Inferior parietal cortex (tissue), 1 donor: ENCODE measurements around the gene PTPRC.

ENCODE experiments used
- DNase-seq: peaks from one replicate; pipeline ENCODE4 v3.0.0-alpha.2; 2016; ENCODE audit errors: extremely low spot score

Gene PTPRC

GRCh38 chr1:198761859-198762616 is 123.2 kb downstream of the PTPRC start:
- DNase-seq, result no peak

DNA sequence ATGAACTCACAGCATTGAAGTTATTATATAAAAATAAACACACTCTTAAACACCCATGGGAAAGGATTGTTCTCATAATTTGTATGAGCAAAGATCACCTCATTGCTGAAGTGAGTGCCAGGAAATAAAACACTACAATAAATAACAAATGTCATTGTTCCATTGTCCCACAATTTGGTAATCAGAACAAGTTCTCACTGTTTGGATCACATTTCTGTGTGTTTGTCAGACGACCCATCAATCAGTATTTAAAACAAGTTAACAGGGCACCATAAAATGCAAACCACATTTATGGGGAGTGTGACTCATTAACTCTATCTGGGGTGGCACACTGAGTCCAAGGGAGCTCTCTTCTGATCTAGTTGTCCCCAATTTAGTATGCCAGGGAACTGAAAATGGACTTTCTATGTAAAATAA is 124.5 kb downstream of the PTPRC start:
- DNase-seq, result peak; percentile 48

GRCh38 chr1:198764748-198765147 is 125.9 kb downstream of the PTPRC start:
- DNase-seq, result no peak

DNA sequence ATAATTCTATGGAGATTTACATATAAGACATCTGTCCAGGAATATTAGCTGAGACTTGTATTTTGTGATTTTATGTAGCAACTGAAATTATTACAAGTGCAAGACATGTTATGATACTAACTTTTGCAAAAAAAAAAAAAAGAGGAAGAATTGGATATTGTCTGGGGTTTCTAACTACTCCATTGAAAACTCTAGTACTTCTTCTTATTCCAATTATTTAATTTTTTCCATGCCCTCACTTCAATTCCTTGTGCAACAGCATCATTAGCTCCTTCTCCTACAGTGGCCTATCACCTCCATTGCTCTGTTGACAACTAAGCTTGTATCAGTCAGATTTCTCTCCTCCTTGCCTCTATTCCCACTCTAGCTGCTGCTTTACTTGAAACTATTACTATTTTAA is 126.6 kb downstream of the PTPRC start:
- no peak for DNase-seq

GRCh38 chr1:198771563-198772153 is 132.8 kb downstream of the PTPRC start:
- peak; percentile 38 for DNase-seq

- DNase-seq, result no peak
These were observed 133.8 kb downstream of the PTPRC start for GRCh38 chr1:198772626-198773025.

- DNase-seq, result no peak
These were observed 134.2 kb downstream of the PTPRC start for GRCh38 chr1:198773030-198773429.

DNA sequence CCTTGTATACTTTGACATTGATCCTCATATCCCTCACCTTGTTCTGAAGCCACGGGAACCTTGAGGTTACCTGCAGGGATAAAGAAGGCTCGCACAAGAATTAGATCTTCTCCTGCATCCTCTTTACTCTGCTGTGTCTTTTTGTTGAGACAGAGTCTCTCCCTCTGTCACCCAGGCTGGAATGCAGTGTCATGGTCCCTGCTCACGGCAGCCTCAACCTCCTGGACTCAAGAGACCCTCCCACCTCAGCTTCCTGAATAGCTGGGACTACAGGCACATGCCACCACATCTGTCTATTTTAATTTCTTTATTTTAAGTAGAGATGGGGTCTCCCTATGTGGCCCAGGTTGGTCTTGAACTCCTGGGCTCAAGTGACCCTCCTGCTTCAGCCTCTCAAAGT is 134.7 kb downstream of the PTPRC start:
- DNase-seq, result no peak

DNA sequence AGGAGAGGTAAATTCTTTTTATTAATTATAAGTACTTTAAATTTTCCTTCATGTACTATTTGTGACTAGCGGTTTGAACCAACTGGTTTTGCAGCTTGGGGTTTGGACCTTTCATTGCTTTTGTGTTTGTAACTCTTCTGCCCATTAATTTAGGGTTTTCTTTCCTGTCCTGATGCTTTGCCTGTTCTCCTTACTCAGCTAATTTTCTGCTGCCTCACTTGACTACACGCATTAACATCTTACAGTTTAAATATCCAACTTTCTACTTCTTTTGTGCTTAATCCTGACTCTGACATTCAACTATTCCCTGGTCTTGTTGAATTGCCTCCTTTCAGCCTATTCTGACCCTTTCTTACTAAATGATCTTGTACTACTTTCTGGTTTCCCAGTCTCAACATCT is 135.6 kb downstream of the PTPRC start:
- DNase-seq, result no peak

GRCh38 chr1:198775606-198776005 is 136.8 kb downstream of the PTPRC start:
- DNase-seq, result no peak

DNA sequence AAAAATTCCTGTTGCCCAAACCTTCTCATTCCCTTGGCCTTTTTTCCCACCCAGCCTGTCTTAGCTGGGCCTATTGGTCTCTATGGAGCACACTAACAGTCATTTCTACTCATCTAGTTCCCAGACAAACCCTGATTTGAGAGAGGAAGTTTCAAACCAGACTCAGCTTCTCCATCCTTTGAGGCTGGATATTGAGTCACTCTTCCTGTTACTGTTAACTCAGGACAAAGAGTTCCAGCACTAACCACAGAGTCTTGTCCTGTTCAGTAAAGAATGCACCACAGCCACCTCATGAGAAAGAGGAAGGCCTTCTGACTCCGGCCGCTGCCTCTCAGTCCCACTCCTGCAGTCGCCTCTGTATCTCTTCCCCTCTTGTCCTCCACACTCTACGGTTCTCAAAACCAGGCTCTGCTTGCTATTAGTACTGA is 137.8 kb downstream of the PTPRC start:
- DNase-seq, result no peak

DNA sequence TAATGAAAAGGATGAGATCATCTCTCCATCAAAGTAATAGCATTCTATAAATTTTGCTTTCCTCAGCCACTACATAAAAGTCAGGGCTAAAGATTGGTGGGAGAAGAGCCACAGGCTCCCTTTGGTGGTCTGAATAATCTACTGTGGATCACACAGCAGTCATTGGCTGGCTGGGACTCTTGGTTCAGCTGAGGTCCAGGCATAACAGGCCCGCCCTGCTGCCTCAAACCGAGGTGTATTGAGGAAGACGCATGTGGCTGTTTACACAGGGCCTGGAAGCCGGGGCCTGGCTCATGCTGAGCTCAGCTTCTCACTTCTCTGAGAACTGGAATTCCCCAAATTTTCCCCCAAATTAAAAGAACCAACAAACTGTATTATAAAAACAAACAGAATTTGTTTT is 139.2 kb downstream of the PTPRC start:
- DNase-seq, result no peak

- no peak for DNase-seq
These were observed 141.5 kb downstream of the PTPRC start for GRCh38 chr1:198780376-198780775.

- no peak for DNase-seq
These were observed 149.8 kb downstream of the PTPRC start for GRCh38 chr1:198788561-198789064.

- DNase-seq, result no peak
These were observed 154.9 kb downstream of the PTPRC start for GRCh38 chr1:198793714-198794113.

GRCh38 chr1:198794498-198794897 is 155.7 kb downstream of the PTPRC start:
- DNase-seq, result no peak

- no peak for DNase-seq
These were observed 158.8 kb downstream of the PTPRC start for GRCh38 chr1:198797656-198798055.

- DNase-seq, result no peak
These were observed 160.1 kb downstream of the PTPRC start for GRCh38 chr1:198798923-198799386.

GRCh38 chr1:198805498-198806151 is 166.8 kb downstream of the PTPRC start:
- DNase-seq, result no peak

DNA sequence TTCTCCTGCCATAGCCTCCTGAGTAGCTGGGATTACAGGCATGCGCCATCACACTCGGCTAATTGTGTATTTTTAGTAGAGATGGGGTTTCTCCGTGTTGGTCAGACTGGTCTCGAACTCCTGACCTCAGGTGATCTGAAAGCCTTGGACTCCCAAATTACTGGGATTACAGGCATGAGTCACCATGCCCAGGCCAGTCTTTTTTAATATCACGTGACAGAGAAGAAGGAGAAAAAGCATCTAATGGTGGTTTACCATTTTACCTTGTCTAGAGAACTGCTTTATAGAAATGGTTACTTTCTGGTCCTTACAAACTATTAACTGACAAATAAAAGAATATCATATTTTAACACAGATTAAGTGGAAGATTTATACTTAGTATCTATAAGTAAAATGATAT is 168.0 kb downstream of the PTPRC start:
- no peak for DNase-seq
